Stomach smooth muscle (tissue), 2 donors: Measurements from ENCODE around the gene RFNG.

Source experiments
- H3K27ac ChIP-seq: one replicate; pipeline ENCODE4 v1.7.0; 2013; ENCODE audit warnings: mild to moderate bottlenecking, low read length, inconsistent platforms
- H3K27me3 ChIP-seq, 2 donors: one replicate each; pipeline ENCODE4 v1.7.0; 2013; ENCODE audit warnings: low read length in 2 of 2; ENCODE audit not compliant: insufficient read depth in 2 of 2, control insufficient read depth in 1 of 2
- H3K36me3 ChIP-seq, 2 donors: one replicate each; pipeline ENCODE4 v1.7.0; 2013; ENCODE audit warnings: low read length in 2 of 2; ENCODE audit not compliant: control insufficient read depth in 2 of 2, insufficient read depth in 2 of 2
- H3K4me1 ChIP-seq: one replicate; pipeline ENCODE4 v1.7.0; 2013; ENCODE audit warnings: low read length; ENCODE audit not compliant: control insufficient read depth, insufficient read depth
- H3K4me3 ChIP-seq, 2 donors: one replicate each; pipeline ENCODE4 v1.7.0; 2013; ENCODE audit warnings: low read length in 2 of 2
- H3K9ac ChIP-seq, 2 donors: one replicate each; pipeline ENCODE4 v1.7.0; 2013; ENCODE audit warnings: low read length in 2 of 2, mild to moderate bottlenecking in 1 of 2
- H3K9me3 ChIP-seq, 2 donors: one replicate each; pipeline ENCODE4 v1.7.0; 2013; ENCODE audit warnings: low read length in 2 of 2; ENCODE audit not compliant: control insufficient read depth in 2 of 2
- donor health status: healthy.
- donor health status: Pancreatic carcinoma.

The RFNG gene

DNA sequence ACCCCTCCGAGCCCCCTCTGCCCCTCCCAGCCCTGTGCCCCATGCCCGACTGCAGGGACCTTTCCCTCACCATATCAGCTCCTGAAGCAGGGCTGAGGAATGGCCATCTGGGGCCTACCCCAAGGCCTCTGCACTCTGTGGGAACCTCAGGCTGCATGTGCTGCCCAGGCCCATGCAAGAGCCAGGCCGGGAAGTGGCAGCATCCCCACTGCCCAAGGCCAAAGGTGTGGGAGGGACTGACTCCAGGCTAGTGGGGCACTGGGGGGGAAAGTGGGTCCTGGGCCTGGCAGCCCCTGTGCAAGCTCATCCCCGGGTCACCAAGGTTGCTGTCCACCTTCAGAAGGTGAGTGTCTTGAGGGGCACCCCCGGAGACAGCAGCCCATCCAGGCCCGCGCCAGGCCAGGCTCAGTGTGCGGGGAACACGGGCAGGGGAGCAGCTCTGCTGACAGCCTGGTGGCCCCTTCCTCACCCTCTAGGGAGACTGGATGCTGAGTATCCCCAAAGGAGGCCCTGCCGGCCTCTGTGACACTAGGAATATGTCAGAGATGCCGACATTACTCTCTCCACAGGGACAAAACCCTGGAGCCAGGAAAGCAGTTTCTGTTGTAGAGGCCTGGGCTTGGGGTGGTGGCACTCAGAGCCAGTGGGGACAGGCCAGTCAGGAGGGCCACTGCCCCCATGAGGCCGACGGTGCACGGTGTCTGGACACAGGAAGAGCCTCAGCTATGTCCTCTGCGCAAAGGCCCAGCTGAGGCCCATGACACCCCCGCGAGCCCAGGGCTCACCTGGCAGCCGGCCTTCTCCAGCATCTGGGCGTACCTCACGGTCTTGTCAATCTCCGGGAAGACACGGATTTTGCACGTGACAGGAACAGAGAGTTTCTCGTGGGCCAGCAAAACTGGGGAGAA lies 10.7 kb upstream of the RFNG start:
- Histone ChIP-seq H3K4me3 (no peak overlapping the region), H3K36me3 (peaks cover 8 to 27% of the 10 kb centered on the region in 2 donors), H3K4me1 (peaks cover 23% of the 10 kb centered on the region), H3K27me3 (no peaks in the 10 kb centered on the region), H3K27ac (no peak overlapping the region), H3K9ac (no peak overlapping the region), H3K9me3 (no peaks in the 10 kb centered on the region)

DNA sequence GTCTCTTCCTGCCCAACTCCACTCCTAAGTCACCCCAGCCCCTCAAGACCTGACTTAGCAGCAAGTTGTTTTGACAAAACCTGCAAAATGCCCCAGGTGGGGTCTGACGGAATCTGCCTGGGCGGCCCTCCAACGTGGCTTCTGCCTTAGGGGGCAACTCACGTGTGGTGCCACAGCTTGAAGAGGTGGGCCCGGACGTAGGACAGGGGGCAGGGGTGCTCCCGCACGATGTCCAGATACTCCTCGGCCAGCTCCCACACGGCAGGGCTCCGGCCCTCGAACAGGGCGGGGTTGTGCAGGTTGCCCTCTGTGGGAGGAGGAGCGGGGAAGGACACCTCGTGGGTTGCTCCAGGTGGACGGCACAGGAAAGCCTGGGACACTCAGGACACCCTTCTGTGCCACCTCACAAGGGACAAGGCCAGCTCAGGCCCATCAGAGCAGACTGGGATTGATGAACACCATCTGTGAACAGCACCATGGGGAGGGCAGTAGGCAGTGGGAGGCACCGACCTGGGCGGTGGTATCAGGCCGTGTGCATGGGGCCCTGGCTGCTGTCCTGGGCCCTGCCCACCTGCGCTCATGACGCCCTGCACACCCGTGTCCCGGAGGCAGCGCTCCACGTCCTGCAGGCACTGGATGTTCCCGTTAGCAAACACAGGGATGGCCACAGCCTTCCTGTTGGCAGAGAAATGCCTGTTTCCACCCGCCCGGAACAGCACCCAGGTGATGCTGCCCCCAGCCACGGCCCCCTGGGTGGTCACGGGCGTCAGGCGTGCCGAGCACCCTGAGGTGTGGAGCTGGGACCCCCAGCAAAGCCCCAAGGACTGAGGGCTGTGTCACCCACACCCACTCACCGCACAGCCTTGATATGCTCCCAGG lies 9.7 kb upstream of the RFNG start:
- Histone ChIP-seq H3K27ac (no peak overlapping the region), H3K9ac (no peak overlapping the region), H3K4me1 (peaks cover 22% of the 10 kb centered on the region), H3K27me3 (no peaks in the 10 kb centered on the region), H3K4me3 (no peak overlapping the region), H3K9me3 (no peaks in the 10 kb centered on the region), H3K36me3 (peaks cover 12 to 32% of the 10 kb centered on the region in 2 donors)

DNA sequence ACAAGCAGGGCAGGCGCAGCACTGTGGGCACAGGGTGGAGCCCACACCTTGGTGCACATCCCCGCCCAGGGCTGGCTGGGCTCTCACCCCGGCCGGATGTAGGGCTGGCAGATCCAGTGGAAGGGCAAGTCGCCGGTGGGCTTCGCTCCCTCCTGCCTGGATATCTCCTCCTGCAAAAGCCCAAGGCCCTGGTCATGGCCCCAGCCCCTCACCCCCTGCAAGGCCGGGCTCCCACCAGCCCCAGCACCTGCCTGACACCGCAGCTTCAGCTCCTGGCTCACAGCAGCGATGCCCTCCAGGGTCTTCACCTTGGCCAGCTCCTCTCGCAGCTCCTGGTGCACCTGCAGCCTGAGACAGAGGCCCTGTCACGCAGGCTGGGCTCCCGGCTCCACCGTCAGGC lies 9.0 kb upstream of the RFNG start:
- H3K27ac ChIP-seq: no peak overlapping the region
- no peak overlapping the region for H3K9ac ChIP-seq
- H3K36me3 ChIP-seq: peaks cover 12 to 37% of the 10 kb centered on the region in 2 donors
- H3K27me3 ChIP-seq: no peaks in the 10 kb centered on the region
- no peak overlapping the region for H3K4me3 ChIP-seq
- no peaks in the 10 kb centered on the region for H3K9me3 ChIP-seq
- peaks cover 16% of the 10 kb centered on the region for H3K4me1 ChIP-seq

DNA sequence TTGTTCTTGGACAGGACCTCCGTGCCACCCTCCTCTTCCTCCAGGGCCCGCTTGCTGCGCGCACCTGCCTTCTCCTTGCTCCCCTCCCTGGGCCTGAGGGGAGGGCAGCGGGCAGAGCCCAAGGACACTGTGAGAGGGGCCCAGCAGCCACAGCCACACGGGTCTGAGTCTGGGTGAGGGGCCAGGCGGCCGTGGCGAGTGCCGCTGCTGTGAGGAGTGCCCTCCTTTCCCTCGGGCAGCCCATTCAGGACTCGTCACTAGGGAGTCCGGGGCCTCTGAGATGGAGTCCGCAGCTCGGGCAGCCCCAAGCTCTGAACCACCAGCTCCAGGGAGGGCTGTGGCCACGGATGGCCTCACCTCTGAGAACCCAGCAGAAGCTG lies 8.4 kb upstream of the RFNG start:
- Histone ChIP-seq H3K27me3 (no peaks in the 10 kb centered on the region), H3K9me3 (no peaks in the 10 kb centered on the region), H3K36me3 (peaks cover 13 to 42% of the 10 kb centered on the region in 2 donors), H3K4me1 (peaks cover 13% of the 10 kb centered on the region), H3K9ac (no peak overlapping the region), H3K4me3 (no peak overlapping the region), H3K27ac (no peak overlapping the region)

DNA sequence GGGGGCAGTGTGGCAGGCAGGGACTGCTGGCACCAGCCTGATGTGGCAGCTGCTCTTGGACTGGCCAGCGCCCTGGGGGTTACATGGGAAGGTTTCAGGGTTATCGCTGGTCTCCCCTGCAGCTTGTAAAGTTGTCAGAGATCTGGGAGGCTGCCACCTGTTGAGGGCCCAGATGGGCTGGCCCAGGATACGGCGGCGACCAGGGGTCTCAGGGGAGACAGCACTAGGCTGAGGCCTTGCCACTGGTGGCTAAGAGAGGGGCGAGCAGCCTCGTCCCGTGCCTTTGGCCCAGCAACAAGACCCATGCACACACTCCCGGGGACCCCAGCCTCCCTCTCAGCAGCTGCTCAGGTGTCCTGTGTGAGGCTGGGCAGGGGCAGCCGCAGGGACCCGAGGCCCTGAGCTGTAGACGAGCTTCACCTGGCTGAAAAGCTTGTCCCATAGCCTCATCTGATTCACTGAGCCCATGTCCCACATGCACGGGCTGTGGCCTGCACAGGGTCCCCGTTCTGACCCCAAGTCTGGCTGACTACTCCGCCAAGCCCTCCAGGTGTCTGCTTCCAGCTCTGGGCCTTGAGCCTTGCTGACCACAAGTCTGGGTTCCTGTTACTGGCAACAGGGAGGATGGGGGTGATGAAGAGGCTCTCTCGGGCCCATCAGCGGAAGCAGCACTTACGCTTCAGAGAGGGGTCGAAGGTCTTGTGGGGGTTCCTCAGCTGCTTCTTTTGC lies 7.8 kb upstream of the RFNG start:
- Histone ChIP-seq H3K9ac (no peak overlapping the region), H3K27ac (no peak overlapping the region), H3K9me3 (no peaks in the 10 kb centered on the region), H3K27me3 (no peaks in the 10 kb centered on the region), H3K4me1 (peaks cover 8% of the 10 kb centered on the region), H3K4me3 (no peak overlapping the region), H3K36me3 (peaks cover 19 to 45% of the 10 kb centered on the region in 2 donors)

DNA sequence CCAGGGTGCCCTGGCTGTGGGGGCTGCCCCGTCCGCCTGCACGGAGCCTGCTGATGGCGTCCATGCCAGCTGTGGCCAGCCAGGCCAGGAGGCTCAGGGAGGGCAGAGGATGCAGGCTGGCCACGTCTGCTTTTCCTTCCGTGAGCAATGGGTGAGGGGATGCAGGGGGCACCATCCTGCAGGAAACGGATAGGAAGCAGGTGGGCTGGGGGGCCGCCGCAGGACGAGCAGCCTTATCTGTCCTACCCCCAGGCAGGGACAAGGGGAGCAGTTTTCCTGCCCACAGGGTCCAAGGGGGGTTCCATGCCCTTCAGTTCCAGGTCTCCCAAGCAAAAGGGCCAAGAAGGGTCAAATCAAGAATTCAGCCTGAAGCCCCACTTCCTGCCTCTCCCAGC lies 7.2 kb upstream of the RFNG start:
- H3K4me3 ChIP-seq: no peak overlapping the region
- no peaks in the 10 kb centered on the region for H3K27me3 ChIP-seq
- no peak overlapping the region for H3K9ac ChIP-seq
- H3K36me3 ChIP-seq: peaks cover 23 to 44% of the 10 kb centered on the region in 2 donors
- peaks cover 3% of the 10 kb centered on the region for H3K4me1 ChIP-seq
- H3K27ac ChIP-seq: no peak overlapping the region
- no peaks in the 10 kb centered on the region for H3K9me3 ChIP-seq

DNA sequence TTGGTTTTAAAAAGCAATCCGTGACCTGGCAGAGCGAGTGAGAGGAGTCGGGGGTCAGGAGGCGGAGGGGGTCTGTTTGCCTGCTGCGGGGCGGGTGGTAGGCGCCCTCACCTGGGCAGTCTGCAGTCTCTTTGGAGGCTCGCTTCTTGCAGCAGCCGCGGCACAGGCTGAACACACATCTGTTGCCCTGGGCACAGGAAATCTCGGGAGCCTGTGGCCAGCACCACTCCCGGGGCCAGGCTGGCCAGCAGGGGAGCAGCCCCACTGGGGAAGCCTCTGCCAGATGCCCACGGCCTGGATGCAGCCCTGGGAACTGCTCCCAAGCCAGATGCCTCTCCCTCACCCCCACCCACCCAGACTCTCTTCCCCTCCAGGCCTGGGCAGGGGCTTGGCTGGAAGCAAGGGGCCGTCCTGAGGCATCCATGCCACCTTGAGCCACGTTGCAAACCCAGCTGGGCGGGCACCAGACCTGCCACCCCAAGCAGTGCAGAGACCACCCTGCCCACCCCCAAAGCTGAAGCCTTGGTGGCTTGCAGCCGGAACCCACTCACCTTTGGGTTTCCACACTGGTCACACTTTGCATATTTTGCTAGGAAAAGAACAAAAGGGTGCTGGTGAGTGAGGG lies 6.7 kb upstream of the RFNG start:
- Histone ChIP-seq H3K9me3 (no peaks in the 10 kb centered on the region), H3K4me1 (peaks cover 6% of the 10 kb centered on the region), H3K27me3 (no peaks in the 10 kb centered on the region), H3K4me3 (no peak overlapping the region), H3K27ac (no peak overlapping the region), H3K9ac (no peak overlapping the region), H3K36me3 (peaks cover 24 to 43% of the 10 kb centered on the region in 2 donors)

DNA sequence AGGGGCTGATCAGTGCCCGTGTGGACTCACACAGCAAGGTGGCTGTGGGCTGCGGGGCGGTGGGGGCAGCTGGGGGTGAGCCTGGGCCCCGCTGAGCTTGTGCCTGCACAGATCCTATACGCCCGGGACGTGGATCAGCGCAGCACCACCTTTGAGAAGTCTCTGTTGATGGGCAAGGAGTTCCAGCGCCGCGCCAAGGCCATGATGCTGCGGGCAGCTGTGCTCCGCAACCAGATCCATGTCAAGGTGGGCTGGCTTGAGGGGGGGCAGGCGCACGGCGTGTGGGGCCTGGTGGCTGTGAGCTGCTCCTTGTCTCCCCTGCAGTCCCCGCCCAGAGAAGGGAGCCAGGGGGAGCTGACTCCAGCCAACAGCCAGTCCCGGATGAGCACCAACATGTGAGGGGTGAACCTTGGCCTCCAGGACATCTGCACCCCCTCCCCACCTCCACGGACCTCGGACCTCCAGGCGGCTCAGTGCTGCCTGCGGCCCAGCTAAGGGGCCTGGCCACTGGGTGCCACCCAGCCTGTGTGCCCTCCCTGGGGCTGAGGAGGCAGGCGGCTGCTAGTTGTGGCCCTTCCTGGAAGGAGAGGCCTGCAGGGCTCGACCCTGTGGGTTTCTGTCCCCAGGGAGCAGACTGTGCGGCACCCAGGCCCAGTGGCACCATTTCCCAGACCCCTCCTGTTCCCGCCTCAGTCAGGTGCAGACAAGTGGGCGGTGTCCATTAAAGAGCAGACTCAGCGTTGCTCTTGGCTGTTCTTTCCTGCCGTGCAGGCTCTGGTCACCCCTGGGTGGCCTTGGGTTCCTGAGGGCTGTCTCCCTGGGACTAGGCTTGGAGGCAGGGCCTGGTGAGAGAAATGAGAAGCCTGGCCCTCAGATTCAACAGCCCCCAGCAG lies 5.4 kb upstream of the RFNG start:
- Histone ChIP-seq H3K9me3 (no peaks in the 10 kb centered on the region), H3K27me3 (no peaks in the 10 kb centered on the region), H3K4me3 (no peak overlapping the region), H3K9ac (no peak overlapping the region), H3K27ac (no peak overlapping the region), H3K36me3 (peaks cover 21 to 34% of the 10 kb centered on the region in 2 donors), H3K4me1 (peaks cover 19% of the 10 kb centered on the region)

DNA sequence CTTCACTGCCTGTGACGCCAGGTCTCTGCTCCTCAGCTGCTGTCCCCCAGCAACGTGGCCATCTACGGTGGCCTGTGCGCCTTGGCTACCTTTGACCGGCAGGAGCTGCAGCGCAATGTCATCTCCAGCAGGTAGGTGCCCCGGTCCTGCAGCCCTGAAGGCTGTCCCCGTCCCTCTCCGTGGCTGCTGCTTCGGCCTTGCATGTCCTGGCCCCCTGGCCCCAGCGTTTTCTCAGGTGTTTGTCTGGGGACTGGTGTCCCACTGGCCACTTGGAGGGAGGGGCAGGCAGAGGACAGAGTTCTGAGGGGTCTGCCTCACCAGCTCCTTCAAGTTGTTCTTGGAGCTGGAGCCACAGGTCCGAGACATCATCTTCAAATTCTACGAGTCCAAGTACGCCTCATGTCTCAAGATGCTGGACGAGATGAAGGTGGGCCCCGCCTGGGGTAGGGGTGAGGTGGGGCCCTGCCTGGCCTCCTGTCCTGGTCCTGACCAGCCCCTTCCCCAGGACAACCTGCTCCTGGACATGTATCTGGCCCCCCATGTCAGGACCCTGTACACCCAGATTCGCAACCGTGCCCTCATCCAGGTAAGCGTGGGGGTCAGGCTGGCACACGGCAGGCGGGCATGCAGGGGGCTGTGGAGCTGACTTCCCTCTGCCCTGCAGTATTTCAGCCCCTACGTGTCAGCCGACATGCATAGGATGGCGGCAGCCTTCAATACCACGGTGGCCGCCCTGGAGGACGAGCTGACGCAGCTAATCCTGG lies 4.5 kb upstream of the RFNG start:
- Histone ChIP-seq H3K36me3 (peaks cover 21 to 31% of the 10 kb centered on the region in 2 donors), H3K4me1 (peaks cover 19% of the 10 kb centered on the region), H3K27ac (no peak overlapping the region), H3K9ac (no peak overlapping the region), H3K27me3 (no peaks in the 10 kb centered on the region), H3K9me3 (no peaks in the 10 kb centered on the region), H3K4me3 (no peak overlapping the region)
